Sigmoid colon (tissue), 3 donors: Measurements from ENCODE around the gene ADORA1.

Experiments
- POLR2A ChIP-seq, 2 donors: fragments of 450-650 bp; IDR thresholded peaks; one replicate each; pipeline ENCODE4 v1.6.1; 2016; ENCODE audit warnings: antibody characterized with exemption in 2 of 2, mild to moderate bottlenecking in 2 of 2, moderate library complexity in 2 of 2
- TF ChIP-seq, protein P1 (sequence below), 4 experiments: fragments of 450-650 bp in 3 of 4; fragments of 200-600 bp in 1 of 4; IDR thresholded peaks; one replicate each; pipeline ENCODE4 v1.5.1; 2016 to 2019; ENCODE audit warnings: antibody characterized with exemption in 4 of 4, mild to moderate bottlenecking in 3 of 4, moderate library complexity in 2 of 4

DNA sequence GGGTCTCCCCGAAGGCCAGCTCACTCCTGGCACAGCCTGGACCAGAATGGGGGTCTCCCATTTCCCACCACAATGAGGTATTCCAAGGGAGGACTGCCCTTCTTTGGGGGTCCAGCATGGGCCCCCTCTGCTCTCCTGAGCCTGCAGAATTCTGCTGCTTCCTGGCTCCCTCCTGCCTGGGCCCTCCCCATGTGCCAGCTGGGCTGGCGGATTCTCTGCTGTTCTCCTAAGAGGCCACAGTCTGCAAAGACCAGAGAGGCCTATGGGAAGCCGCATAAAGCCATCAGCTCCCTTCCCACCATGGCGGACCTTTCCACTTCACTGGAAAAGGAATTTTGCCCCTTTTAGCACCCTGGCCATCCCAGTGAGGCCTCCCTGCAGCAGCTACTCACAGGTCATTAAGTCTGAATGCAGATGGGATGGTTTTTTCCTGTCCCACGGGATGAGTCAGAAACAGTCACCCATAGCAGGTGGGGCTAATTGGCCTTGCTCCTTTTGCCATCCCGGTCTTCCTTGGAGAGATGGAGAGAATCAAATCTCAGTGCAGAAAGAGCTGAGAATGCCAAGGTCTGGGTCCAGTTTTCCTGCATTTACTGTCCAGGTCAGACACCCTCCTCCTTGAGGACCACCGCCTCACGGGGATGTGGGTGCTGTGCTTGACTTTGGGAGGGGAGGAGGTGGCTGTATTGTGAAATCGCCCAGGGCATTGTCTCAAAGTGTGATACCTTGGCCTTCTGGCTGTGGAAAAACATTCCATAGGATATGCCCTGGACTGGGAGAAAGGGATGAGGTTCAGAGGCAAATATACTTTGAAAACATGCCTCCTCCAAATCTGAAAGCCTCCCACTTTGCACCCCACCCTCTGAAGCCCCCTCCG is 24.9 kb downstream of the ADORA1 start:
- TF ChIP-seq POLR2A (IDR thresholded peaks at IDR 0.05) = no peak
- TF ChIP-seq, protein P1, sequence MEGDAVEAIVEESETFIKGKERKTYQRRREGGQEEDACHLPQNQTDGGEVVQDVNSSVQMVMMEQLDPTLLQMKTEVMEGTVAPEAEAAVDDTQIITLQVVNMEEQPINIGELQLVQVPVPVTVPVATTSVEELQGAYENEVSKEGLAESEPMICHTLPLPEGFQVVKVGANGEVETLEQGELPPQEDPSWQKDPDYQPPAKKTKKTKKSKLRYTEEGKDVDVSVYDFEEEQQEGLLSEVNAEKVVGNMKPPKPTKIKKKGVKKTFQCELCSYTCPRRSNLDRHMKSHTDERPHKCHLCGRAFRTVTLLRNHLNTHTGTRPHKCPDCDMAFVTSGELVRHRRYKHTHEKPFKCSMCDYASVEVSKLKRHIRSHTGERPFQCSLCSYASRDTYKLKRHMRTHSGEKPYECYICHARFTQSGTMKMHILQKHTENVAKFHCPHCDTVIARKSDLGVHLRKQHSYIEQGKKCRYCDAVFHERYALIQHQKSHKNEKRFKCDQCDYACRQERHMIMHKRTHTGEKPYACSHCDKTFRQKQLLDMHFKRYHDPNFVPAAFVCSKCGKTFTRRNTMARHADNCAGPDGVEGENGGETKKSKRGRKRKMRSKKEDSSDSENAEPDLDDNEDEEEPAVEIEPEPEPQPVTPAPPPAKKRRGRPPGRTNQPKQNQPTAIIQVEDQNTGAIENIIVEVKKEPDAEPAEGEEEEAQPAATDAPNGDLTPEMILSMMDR (IDR thresholded peaks at IDR 0.05) = no peak
